HepG2 (cell line): ENCODE results near the gene PRADC1. TPM values are rescaled to one million over a fixed set of nuclear protein-coding genes. Genes with fewer than 3 reads are reported as not detected.

Experiments used
- ATAC-seq: fragments of 200-7000 bp; cut with Tn5 transposase; 3 replicates; pipeline ENCODE4 v1.9.1; 2020; ENCODE audit warnings: mild to moderate bottlenecking, moderate library complexity
- BruUV-seq: library from RNA; stranded (reverse); fragments of 400-500 nt; replicated peaks from 2 replicates; lab custom pipeline; 2021; lab: Mats Ljungman, UMichigan
- CTCF ChIA-PET: fragments of 300-600 bp; formaldehyde crosslinking; extraction: SDS; loops from one replicate; lab custom pipeline; 2021; ENCODE audit warnings: low total read pairs, inconsistent platforms, low intra/inter-chr PET ratio; lab: Yijun Ruan, JAX
- POLR2A ChIA-PET: fragments of 350-600 bp; sonication (Branson Sonifier 250); formaldehyde crosslinking; loops from one replicate; lab custom pipeline; 2020; ENCODE audit warnings: antibody characterized with exemption, inconsistent platforms; lab: Yijun Ruan, JAX
- DNase-seq: peaks from one replicate; pipeline ENCODE4 v3.0.0-alpha.2; 2015; ENCODE audit warnings: low spot score
- FAIRE-seq: peaks from 3 replicates; lab custom pipeline; 2011; peaks lifted over from hg19 to GRCh38; lab: Jason Lieb, UNC
- H2AFZ ChIP-seq: one replicate; pipeline ENCODE4 v1.6.1; 2011; ENCODE audit warnings: low read length, inconsistent platforms
- H3K27ac ChIP-seq: fragments of 300-600 bp; 3 replicates; pipeline ENCODE4 v1.8.0; 2011; ENCODE audit warnings: mixed run types, mild to moderate bottlenecking, mixed read lengths, low read length, inconsistent platforms; ENCODE audit not compliant: insufficient read depth; ENCODE audit errors: extremely low read length
- H3K27me3 ChIP-seq, 2 experiments: fragments of 200-600 bp in 1 of 2; 2 replicates in 1 of 2; 3 replicates in 1 of 2; pipeline versions ENCODE4 v1.6.0 to v1.8.0; 2011; ENCODE audit warnings: low read length in 2 of 2, mild to moderate bottlenecking in 2 of 2, moderate library complexity in 2 of 2, inconsistent platforms in 1 of 2; ENCODE audit not compliant: insufficient read depth in 2 of 2, control insufficient read depth in 1 of 2
- H3K36me3 ChIP-seq, 2 experiments: fragments of 200-600 bp in 1 of 2; replicated peaks in 1 of 2; 2 replicates in 1 of 2; 3 replicates in 1 of 2; pipeline versions ENCODE4 v1.5.1 to v1.8.0; 2011; ENCODE audit warnings: low read length in 2 of 2, inconsistent platforms in 1 of 2; ENCODE audit not compliant: insufficient read depth in 2 of 2, control insufficient read depth in 1 of 2
- H3K4me1 ChIP-seq: 2 replicates; pipeline ENCODE4 v1.5.1; 2012; ENCODE audit warnings: low read length, inconsistent platforms; ENCODE audit not compliant: insufficient read depth
- H3K4me2 ChIP-seq: 2 replicates; pipeline ENCODE4 v1.6.0; 2011; ENCODE audit warnings: low read depth, low read length, inconsistent platforms
- H3K4me3 ChIP-seq, 3 experiments: fragments of 200-600 bp in 1 of 3; sonication (generic), shearing (Covaris generic) in 1 of 3; replicated peaks in 1 of 3; 2 replicates each; pipeline ENCODE4 v1.5.1; 2011 to 2016; ENCODE audit warnings: low read length in 3 of 3, inconsistent platforms in 2 of 3, low read depth in 2 of 3, mild to moderate bottlenecking in 2 of 3, control low read depth in 1 of 3, mixed read lengths in 1 of 3; ENCODE audit not compliant: insufficient read depth in 1 of 3
- H3K79me2 ChIP-seq: one replicate; pipeline ENCODE4 v1.6.1; 2011; ENCODE audit warnings: low read length, inconsistent platforms; ENCODE audit not compliant: insufficient read depth
- H3K9ac ChIP-seq: 2 replicates; pipeline ENCODE4 v1.6.0; 2011; ENCODE audit warnings: mild to moderate bottlenecking, low read depth, low read length, inconsistent platforms; ENCODE audit not compliant: insufficient read depth
- H3K9me3 ChIP-seq: 2 replicates; pipeline ENCODE4 v1.5.1; 2012; ENCODE audit warnings: mild to moderate bottlenecking, low read length
- H4K20me1 ChIP-seq: 2 replicates; pipeline ENCODE4 v1.6.0; 2011; ENCODE audit warnings: inconsistent platforms, mild to moderate bottlenecking, low read length, moderate library complexity; ENCODE audit not compliant: insufficient read depth
- AHR ChIP-seq: IDR thresholded peaks from 2 replicates; pipeline ENCODE4 v1.6.1; 2018; ENCODE audit warnings: missing genetic modification reagents, missing compliant biosample characterization
- FOSL1 ChIP-seq: sonication (generic); formaldehyde crosslinking; IDR thresholded peaks from 2 replicates; pipeline ENCODE4 v1.9.0; 2021; ENCODE audit warnings: missing genetic modification reagents, borderline replicate concordance
- KDM1A ChIP-seq: IDR thresholded peaks from 2 replicates; pipeline ENCODE4 v1.6.1; 2016; ENCODE audit warnings: missing compliant biosample characterization
- RBFOX2 ChIP-seq: fragments of 200-400 bp; formaldehyde crosslinking; IDR thresholded peaks from 2 replicates; pipeline ENCODE4 v1.6.1; 2017; ENCODE audit warnings: low read depth, mild to moderate bottlenecking, low read length
- SP140L ChIP-seq: sonication (generic); formaldehyde crosslinking; IDR thresholded peaks from 2 replicates; pipeline ENCODE4 v1.4.0; 2020; ENCODE audit warnings: missing genetic modification reagents, borderline replicate concordance
- SP4 ChIP-seq: sonication (generic); formaldehyde crosslinking; IDR thresholded peaks from 2 replicates; pipeline ENCODE4 v1.8.1; 2023; ENCODE audit warnings: mild to moderate bottlenecking, missing genetic modification reagents
- ZNF124 ChIP-seq: sonication (generic); formaldehyde crosslinking; IDR thresholded peaks from 2 replicates; pipeline ENCODE4 v1.4.0; 2020; ENCODE audit warnings: missing genetic modification reagents
- ZNF143 ChIP-seq: sonication (generic); formaldehyde crosslinking; IDR thresholded peaks from 2 replicates; pipeline ENCODE4 v1.4.0; 2020; ENCODE audit warnings: missing genetic modification reagents
- ZNF232 ChIP-seq: sonication (generic); formaldehyde crosslinking; IDR thresholded peaks from 2 replicates; pipeline ENCODE4 v1.4.0; 2020; ENCODE audit warnings: missing genetic modification reagents, borderline replicate concordance
- ZSCAN29 ChIP-seq: sonication (generic); formaldehyde crosslinking; conservative IDR thresholded peaks from 2 replicates; pipeline ENCODE4 v1.4.0; 2020; ENCODE audit warnings: mild to moderate bottlenecking, missing genetic modification reagents
- WGBS: methylation state at CpG from one replicate; pipeline ENCODE4 v1.1.6; 2017; ENCODE audit warnings: low lambda C conversion rate; 5-methylcytosine and 5-hydroxymethylcytosine counted together
- in situ Hi-C: cut with HindIII; loops from 2 replicates; pipeline ENCODE4 v1.10.0; 2017; ENCODE audit warnings: low pct_unique_long_range_greater_than_20kb; ENCODE audit not compliant: extremely low pct_ligation_motif_present
- intact Hi-C: fragments of 100-400 bp; cut with micrococcal nuclease; formaldehyde crosslinking; loops from one replicate; pipeline ENCODE4 v1.10.0; 2022; ENCODE audit not compliant: unreplicated experiment
- polyA plus RNA-seq, 8 experiments: library from polyadenylated mRNA; depleted of rRNA in 3 of 8; stranded (reverse) in 7 of 8; unstranded in 1 of 8; fragments of >200 nt; fragmentation: Illumina TruSeq in 4 of 8; extraction: Trizol in 4 of 8; gene quantifications; 2 replicates each; pipeline versions ENCODE4 v1.2.1 to v1.2.3, GENCODE V29; 2011 to 2016; ENCODE audit warnings: low read depth in 4 of 8, missing spikeins in 1 of 8, mixed read lengths in 1 of 8; ENCODE audit not compliant: insufficient read depth in 1 of 8
- total RNA-seq, 5 experiments: library from RNA; depleted of rRNA; stranded (reverse); fragments of >200 nt; fragmentation: Illumina TruSeq; extraction: Trizol; gene quantifications; 2 replicates each; pipeline ENCODE4 v1.2.3, GENCODE V29; 2016; ENCODE audit warnings: low read depth in 1 of 5
- TF ChIP-seq, protein P1 (sequence below): sonication (generic); formaldehyde crosslinking; IDR thresholded peaks from 2 replicates; pipeline ENCODE4 v1.5.0; 2020; ENCODE audit warnings: mild to moderate bottlenecking, low read depth, missing genetic modification reagents, borderline replicate concordance
- TF ChIP-seq, protein P2 (sequence below): sonication (generic); formaldehyde crosslinking; IDR thresholded peaks from 2 replicates; pipeline ENCODE4 v1.4.0; 2020; ENCODE audit warnings: missing genetic modification reagents
- TF ChIP-seq, protein P3 (sequence below): sonication (generic); formaldehyde crosslinking; IDR thresholded peaks from 2 replicates; pipeline ENCODE4 v1.8.1; 2023; ENCODE audit warnings: mild to moderate bottlenecking, inconsistent platforms, moderate library complexity, missing genetic modification reagents, borderline replicate concordance
- TF ChIP-seq, protein P4 (sequence below): sonication (generic); formaldehyde crosslinking; IDR thresholded peaks from 2 replicates; pipeline ENCODE4 v1.4.0; 2020; ENCODE audit warnings: missing genetic modification reagents
- TF ChIP-seq, protein P5 (sequence below): sonication (generic); formaldehyde crosslinking; IDR thresholded peaks from 2 replicates; pipeline ENCODE4 v1.9.0; 2021; ENCODE audit warnings: missing genetic modification reagents, mild to moderate bottlenecking, borderline replicate concordance
- TF ChIP-seq, protein P6 (sequence below): IDR thresholded peaks from 2 replicates; pipeline ENCODE4 v1.6.1; 2016; ENCODE audit warnings: control low read depth

Gene PRADC1
- total and polyA plus RNA-seq, 2 of the 13 experiments (the other 11 are each of a cell fraction or from before 2014, with no cell fraction given): 12.1 to 37.2 TPM

DNA sequence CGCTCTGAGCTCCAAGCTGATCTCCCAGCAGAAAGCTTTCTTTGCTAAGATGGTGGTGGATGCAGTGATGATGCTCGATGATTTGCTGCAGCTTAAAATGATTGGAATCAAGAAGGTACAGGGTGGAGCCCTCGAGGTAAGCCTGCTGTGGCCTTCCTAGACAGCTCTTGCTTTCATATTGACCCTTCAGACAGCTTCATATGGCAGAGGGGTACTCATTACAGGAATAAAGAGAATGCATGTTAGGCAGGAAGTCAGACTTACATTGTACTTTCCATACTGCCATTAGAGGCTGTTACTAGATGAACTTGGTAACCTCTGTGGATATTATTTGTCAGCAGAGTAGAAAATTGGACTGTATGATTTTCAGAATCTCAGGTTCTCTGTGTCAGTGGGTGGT is 11.5 kb upstream of the PRADC1 start:
- Histone ChIP-seq H3K4me2 (no peak overlapping the region), H3K27me3 (no peaks in the 10 kb centered on the region), H3K4me1 (peaks cover 28% of the 10 kb centered on the region), H4K20me1 (peaks cover 7% of the 10 kb centered on the region; the same call in 1 of the 2 replicates), H2AFZ (no peak overlapping the region), H3K9me3 (no peaks in the 10 kb centered on the region), H3K9ac (no peak overlapping the region), H3K27ac (no peak overlapping the region), H3K36me3 (peaks cover 60 to 97% of the 10 kb centered on the region in 2 experiments), H3K79me2 (peaks cover 24% of the 10 kb centered on the region), H3K4me3 (no peak overlapping the region)
- ATAC-seq (no peak), DNase-seq (no peak), FAIRE-seq (no peak)
- intact Hi-C loops (no loop called here), in situ Hi-C loops (no loop called here)
- 92% methylated on average over 3 of the region's 3 CpGs for WGBS
- CTCF ChIA-PET: no interaction called here
- no TSS peak for BruUV-seq
- POLR2A ChIA-PET: interaction anchor here (1.0 to 3.8 kb wide), 3 partner anchors 9 to 31 kb away, joined by 3 to 22 read pairs (median 5); partner anchors contain the start of genes CCT7 and PRADC1
- no peak for TF ChIP-seq RBFOX2
- TF ChIP-seq KDM1A (CRISPR knock-in tag): no peak
- TF ChIP-seq SP4 (CRISPR knock-in tag): no peak
- TF ChIP-seq ZNF232 (CRISPR knock-in tag): no peak
- TF ChIP-seq SP140L: no peak
- TF ChIP-seq, protein P1, sequence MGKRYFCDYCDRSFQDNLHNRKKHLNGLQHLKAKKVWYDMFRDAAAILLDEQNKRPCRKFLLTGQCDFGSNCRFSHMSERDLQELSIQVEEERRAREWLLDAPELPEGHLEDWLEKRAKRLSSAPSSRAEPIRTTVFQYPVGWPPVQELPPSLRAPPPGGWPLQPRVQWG (CRISPR knock-in tag): no peak
- TF ChIP-seq FOSL1 (CRISPR knock-in tag): no peak
- TF ChIP-seq, protein P2, sequence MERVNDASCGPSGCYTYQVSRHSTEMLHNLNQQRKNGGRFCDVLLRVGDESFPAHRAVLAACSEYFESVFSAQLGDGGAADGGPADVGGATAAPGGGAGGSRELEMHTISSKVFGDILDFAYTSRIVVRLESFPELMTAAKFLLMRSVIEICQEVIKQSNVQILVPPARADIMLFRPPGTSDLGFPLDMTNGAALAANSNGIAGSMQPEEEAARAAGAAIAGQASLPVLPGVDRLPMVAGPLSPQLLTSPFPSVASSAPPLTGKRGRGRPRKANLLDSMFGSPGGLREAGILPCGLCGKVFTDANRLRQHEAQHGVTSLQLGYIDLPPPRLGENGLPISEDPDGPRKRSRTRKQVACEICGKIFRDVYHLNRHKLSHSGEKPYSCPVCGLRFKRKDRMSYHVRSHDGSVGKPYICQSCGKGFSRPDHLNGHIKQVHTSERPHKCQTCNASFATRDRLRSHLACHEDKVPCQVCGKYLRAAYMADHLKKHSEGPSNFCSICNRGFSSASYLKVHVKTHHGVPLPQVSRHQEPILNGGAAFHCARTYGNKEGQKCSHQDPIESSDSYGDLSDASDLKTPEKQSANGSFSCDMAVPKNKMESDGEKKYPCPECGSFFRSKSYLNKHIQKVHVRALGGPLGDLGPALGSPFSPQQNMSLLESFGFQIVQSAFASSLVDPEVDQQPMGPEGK (CRISPR knock-in tag): no peak
- TF ChIP-seq ZSCAN29 (CRISPR knock-in tag): no peak
- TF ChIP-seq, protein P3, sequence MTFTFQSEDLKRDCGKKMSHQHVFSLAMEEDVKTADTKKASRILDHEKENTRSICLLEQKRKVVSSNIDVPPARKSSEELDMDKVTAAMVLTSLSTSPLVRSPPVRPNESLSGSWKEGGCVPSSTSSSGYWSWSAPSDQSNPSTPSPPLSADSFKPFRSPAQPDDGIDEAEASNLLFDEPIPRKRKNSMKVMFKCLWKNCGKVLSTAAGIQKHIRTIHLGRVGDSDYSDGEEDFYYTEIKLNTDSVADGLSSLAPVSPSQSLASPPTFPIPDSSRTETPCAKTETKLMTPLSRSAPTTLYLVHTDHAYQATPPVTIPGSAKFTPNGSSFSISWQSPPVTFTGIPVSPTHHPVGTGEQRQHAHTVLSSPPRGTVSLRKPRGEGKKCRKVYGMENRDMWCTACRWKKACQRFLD (CRISPR knock-in tag): no peak
- no peak for TF ChIP-seq ZNF124 (CRISPR knock-in tag)
- TF ChIP-seq ZNF143 (CRISPR knock-in tag): no peak
- no peak for TF ChIP-seq AHR
- TF ChIP-seq, protein P4, sequence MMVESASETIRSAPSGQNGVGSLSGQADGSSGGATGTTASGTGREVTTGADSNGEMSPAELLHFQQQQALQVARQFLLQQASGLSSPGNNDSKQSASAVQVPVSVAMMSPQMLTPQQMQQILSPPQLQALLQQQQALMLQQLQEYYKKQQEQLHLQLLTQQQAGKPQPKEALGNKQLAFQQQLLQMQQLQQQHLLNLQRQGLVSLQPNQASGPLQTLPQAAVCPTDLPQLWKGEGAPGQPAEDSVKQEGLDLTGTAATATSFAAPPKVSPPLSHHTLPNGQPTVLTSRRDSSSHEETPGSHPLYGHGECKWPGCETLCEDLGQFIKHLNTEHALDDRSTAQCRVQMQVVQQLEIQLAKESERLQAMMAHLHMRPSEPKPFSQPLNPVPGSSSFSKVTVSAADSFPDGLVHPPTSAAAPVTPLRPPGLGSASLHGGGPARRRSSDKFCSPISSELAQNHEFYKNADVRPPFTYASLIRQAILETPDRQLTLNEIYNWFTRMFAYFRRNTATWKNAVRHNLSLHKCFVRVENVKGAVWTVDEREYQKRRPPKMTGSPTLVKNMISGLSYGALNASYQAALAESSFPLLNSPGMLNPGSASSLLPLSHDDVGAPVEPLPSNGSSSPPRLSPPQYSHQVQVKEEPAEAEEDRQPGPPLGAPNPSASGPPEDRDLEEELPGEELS: no peak
- TF ChIP-seq, protein P5, sequence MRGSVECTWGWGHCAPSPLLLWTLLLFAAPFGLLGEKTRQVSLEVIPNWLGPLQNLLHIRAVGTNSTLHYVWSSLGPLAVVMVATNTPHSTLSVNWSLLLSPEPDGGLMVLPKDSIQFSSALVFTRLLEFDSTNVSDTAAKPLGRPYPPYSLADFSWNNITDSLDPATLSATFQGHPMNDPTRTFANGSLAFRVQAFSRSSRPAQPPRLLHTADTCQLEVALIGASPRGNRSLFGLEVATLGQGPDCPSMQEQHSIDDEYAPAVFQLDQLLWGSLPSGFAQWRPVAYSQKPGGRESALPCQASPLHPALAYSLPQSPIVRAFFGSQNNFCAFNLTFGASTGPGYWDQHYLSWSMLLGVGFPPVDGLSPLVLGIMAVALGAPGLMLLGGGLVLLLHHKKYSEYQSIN (CRISPR knock-in tag): no peak
- TF ChIP-seq, protein P6, sequence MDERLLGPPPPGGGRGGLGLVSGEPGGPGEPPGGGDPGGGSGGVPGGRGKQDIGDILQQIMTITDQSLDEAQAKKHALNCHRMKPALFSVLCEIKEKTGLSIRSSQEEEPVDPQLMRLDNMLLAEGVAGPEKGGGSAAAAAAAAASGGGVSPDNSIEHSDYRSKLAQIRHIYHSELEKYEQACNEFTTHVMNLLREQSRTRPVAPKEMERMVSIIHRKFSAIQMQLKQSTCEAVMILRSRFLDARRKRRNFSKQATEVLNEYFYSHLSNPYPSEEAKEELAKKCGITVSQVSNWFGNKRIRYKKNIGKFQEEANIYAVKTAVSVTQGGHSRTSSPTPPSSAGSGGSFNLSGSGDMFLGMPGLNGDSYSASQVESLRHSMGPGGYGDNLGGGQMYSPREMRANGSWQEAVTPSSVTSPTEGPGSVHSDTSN (CRISPR knock-in tag): no peak
